ACC112 (cell line): ENCODE results near the gene HOXD13.
A peak's percentile ranks its signal among the peaks of the same experiment; 100 is the strongest.

Source experiments
- H2AFZ ChIP-seq: fragments of 200-600 bp; sonication (generic); one replicate; pipeline ENCODE4 v1.6.0; 2017; ENCODE audit warnings: antibody characterized with exemption, low read length; ENCODE audit not compliant: unreplicated experiment
- H3K27ac ChIP-seq: fragments of 200-600 bp; sonication (generic); 2 replicates; pipeline ENCODE4 v1.5.1; 2014; ENCODE audit warnings: low read depth, mild to moderate bottlenecking, antibody characterized with exemption, low read length, moderate library complexity
- H3K27me3 ChIP-seq: fragments of 200-600 bp; sonication (generic); 2 replicates; pipeline ENCODE4 v1.6.1; 2014; ENCODE audit warnings: mild to moderate bottlenecking, antibody characterized with exemption, low read length, moderate library complexity, mixed read lengths; ENCODE audit not compliant: insufficient read depth
- H3K36me3 ChIP-seq: fragments of 200-600 bp; sonication (generic); 2 replicates; pipeline ENCODE4 v1.6.1; 2016; ENCODE audit warnings: mild to moderate bottlenecking, antibody characterized with exemption, low read length, moderate library complexity, mixed read lengths; ENCODE audit not compliant: insufficient read depth
- H3K4me1 ChIP-seq: fragments of 200-600 bp; sonication (generic); one replicate; pipeline ENCODE4 v1.6.1; 2016; ENCODE audit warnings: low read length, mixed read lengths; ENCODE audit not compliant: insufficient read depth, unreplicated experiment, control insufficient read depth
- H3K4me3 ChIP-seq: fragments of 200-600 bp; sonication (generic); 2 replicates; pipeline ENCODE4 v1.5.1; 2014; ENCODE audit warnings: mild to moderate bottlenecking, low read depth, low read length
- H3K79me2 ChIP-seq: fragments of 200-600 bp; sonication (generic); one replicate; pipeline ENCODE4 v1.6.0; 2016; ENCODE audit warnings: low read length; ENCODE audit not compliant: control insufficient read depth, unreplicated experiment, insufficient read depth

The HOXD13 gene

GRCh38 chr2:176103194-176103593, 10.7 kb downstream of the HOXD13 start:
- Histone ChIP-seq H3K27me3 (peaks cover 98% of the 10 kb centered on the region), H2AFZ (no peak overlapping the region), H3K4me1 (peaks cover 8% of the 10 kb centered on the region), H3K79me2 (no peaks in the 10 kb centered on the region), H3K36me3 (no peaks in the 10 kb centered on the region), H3K27ac (no peak overlapping the region), H3K4me3 (no peak overlapping the region)

- Histone ChIP-seq H3K36me3 (no peaks in the 10 kb centered on the region), H3K27me3 (peaks cover 97% of the 10 kb centered on the region), H3K4me3 (peak overlapping the region; percentile 54; the same call in 1 of the 2 replicates), H3K4me1 (peaks cover 8% of the 10 kb centered on the region), H2AFZ (no peak overlapping the region), H3K79me2 (no peaks in the 10 kb centered on the region), H3K27ac (no peak overlapping the region)
Observed at GRCh38 chr2:176103742-176104315, 11.3 kb downstream of the HOXD13 start.

DNA sequence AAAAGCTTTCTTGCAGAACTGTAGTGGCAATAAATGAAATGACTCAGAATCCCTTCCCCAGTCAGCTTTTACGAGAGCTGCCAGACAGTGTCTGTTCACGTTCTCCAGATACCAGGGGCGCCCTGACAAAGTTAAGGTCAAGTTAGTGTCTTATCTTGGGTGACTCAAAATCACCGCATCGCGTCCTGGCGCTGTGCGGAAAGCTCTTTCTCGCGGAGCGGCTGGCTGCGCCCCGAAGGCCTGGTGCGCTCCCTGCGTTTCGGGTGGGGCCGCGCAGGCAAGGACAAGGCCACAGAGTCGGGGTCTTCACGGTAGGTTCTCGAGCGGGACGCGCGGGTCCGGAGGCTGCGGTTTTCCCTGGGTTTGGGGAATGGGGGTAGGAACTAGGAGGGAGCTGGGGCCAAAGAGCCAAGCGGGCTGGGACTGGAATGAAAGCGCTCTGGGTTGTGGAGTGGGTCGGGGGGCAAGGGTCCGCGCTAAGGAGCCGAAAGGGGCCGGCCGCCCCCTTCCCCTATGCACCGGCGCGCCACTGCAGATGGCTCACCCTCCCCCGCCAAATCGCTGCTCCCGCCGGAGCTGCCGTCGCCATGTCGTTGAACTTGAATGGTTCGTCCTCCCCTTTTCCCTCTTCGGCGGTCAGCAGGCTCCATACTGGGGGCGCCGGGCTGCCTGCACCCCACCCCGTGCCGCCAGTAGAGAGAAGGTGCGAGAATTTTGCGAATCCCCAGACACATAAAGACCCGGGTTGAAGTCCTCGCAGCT, 12.0 kb downstream of the HOXD13 start:
- Histone ChIP-seq H3K4me3 (peak overlapping the region; percentile 54), H3K27me3 (peaks cover 97% of the 10 kb centered on the region), H3K27ac (no peak overlapping the region), H2AFZ (no peak overlapping the region), H3K79me2 (no peaks in the 10 kb centered on the region), H3K4me1 (peaks cover 8% of the 10 kb centered on the region), H3K36me3 (no peaks in the 10 kb centered on the region)

DNA sequence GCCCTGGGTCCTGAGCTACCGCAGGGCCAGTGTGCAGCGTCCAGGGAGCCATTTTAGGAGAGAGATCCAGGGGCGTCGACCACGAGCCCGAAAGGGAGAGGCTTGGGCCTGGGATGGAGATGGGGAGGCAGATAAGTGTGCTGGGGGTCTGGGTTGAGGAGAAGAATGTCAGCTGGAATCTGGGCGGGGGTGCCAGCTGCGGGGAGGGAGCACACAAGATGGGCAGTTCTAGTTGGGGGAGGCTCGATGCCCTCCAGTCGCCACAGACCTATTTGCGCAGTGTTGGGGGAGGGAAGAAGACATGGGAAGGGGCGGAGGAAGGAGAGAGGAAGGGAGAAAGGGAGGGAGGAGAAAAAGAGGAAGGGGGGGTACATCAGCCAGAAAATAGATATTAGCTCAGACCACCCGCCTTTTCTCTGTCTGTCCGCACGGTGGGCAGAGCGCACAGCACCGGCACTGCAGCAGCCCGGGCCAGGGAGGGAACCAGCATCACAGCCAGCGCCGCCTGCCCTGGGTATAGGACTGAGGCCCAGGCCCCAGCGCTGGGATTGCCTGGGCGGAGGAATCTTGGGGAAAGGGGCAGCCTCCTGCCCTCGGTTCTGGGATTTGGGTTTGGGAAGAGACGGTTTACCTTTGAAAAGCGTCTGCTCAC, 12.7 kb downstream of the HOXD13 start:
- Histone ChIP-seq H3K27ac (no peak overlapping the region), H2AFZ (no peak overlapping the region), H3K4me3 (peak overlapping the region; percentile 54), H3K27me3 (peaks cover 97% of the 10 kb centered on the region), H3K4me1 (peaks cover 8% of the 10 kb centered on the region), H3K79me2 (no peaks in the 10 kb centered on the region), H3K36me3 (no peaks in the 10 kb centered on the region)

DNA sequence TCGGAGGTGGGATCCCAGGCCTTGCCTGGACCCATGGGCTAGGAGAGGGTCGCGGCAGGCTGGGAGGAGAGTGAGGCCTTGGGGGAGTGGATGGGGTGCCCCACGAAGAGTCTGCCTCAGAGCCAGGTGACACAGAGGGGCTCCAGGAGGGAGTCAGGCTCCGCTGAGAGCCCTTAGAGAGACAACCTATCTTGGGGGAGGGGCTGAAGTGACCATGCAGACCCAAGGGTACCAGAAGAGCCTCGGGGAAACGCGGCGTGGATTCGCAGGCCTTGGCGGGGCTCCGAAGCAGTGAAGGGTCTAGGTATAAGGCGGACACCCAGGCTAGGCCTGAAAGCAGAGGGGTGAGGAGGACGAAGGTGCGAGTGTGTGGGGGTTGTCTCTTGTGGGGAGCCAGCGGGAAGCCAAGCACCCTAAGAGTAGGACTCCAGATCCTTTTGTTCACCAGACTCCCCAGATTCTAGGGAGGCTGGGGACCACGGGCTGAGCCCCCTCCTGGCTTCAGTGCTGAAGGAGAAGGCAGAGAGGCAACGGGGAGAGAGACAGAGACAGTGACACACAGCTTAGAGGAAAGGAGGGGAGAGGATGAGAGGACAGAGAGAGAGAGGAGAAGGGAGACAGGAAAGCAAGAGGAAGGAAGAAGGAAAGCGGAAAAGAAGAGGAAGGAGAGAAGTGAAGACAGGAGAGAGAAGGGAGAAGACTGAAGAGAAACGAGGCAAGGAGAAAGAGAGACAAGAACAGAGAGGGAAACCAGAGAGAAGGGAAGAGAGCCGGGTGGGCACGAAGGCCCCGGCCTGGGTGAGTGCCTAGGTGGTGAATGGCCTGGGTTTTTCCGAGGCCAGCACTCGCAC, 13.4 kb downstream of the HOXD13 start:
- Histone ChIP-seq H3K4me3 (peak overlapping the region; percentile 65; the same call in 1 of the 2 replicates), H3K4me1 (peaks cover 8% of the 10 kb centered on the region), H3K27me3 (peaks cover 97% of the 10 kb centered on the region), H3K27ac (no peak overlapping the region), H3K36me3 (no peaks in the 10 kb centered on the region), H3K79me2 (no peaks in the 10 kb centered on the region), H2AFZ (no peak overlapping the region)

GRCh38 chr2:176106581-176107539, 14.3 kb downstream of the HOXD13 start, which contains the start of gene HOXD11:
TSS of gene HOXD11 (plus strand) at chr2:176107280. CDS start at chr2:176107356, 76 bp downstream.
- peak within 1 kb of the TSS; percentile 65 for H3K4me3 ChIP-seq

DNA sequence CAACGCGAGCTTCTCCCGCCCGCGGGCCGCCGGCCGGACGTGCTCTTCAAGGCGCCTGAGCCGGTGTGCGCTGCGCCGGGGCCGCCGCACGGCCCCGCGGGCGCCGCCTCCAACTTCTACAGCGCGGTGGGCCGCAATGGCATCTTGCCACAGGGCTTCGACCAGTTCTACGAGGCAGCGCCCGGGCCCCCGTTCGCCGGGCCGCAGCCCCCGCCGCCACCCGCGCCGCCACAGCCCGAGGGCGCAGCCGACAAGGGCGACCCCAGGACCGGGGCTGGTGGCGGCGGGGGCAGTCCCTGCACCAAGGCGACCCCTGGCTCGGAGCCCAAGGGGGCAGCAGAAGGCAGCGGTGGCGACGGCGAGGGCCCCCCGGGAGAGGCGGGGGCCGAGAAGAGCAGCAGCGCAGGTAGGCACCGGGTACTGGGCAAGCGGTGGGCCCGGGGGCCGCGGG, 15.2 kb downstream of the HOXD13 start:
- Histone ChIP-seq H3K27ac (no peak overlapping the region), H2AFZ (no peak overlapping the region), H3K27me3 (peaks cover 97% of the 10 kb centered on the region), H3K79me2 (no peaks in the 10 kb centered on the region), H3K4me1 (peaks cover 8% of the 10 kb centered on the region), H3K4me3 (no peak overlapping the region), H3K36me3 (no peaks in the 10 kb centered on the region)

More at GRCh38 chr2:176106581-176107539, 14.3 kb downstream of the HOXD13 start, which contains the start of gene HOXD11:
- Histone ChIP-seq H3K4me1 (peaks cover 8% of the 10 kb centered on the region), H2AFZ (no peak within 1 kb of the TSS), H3K27ac (no peak within 1 kb of the TSS), H3K36me3 (no peaks in the 10 kb centered on the region), H3K27me3 (peaks cover 97% of the 10 kb centered on the region), H3K79me2 (no peaks in the 10 kb centered on the region)

GRCh38 chr2:176109192-176109901, 16.8 kb downstream of the HOXD13 start:
- Histone ChIP-seq H3K27me3 (peaks cover 97% of the 10 kb centered on the region), H2AFZ (no peak overlapping the region), H3K27ac (no peak overlapping the region), H3K79me2 (no peaks in the 10 kb centered on the region), H3K4me3 (peak overlapping the region; percentile 59), H3K36me3 (no peaks in the 10 kb centered on the region), H3K4me1 (peaks cover 7% of the 10 kb centered on the region)

- H3K36me3 ChIP-seq = no peaks in the 10 kb centered on the region
Observed at GRCh38 chr2:176109946-176110345, 17.4 kb downstream of the HOXD13 start.

More at GRCh38 chr2:176109946-176110345, 17.4 kb downstream of the HOXD13 start:
- Histone ChIP-seq H2AFZ (no peak overlapping the region), H3K4me1 (peaks cover under 1% of the 10 kb centered on the region), H3K4me3 (no peak overlapping the region), H3K27me3 (peaks cover 97% of the 10 kb centered on the region), H3K79me2 (no peaks in the 10 kb centered on the region), H3K27ac (no peak overlapping the region)
